ENCODE results near the gene CAMK2D. TPM values are rescaled to one million over a fixed set of nuclear protein-coding genes. Genes with fewer than 3 reads are reported as not detected.

The CAMK2D gene
- total RNA-seq, 2 experiments from 2014 or later = 104 to 120 TPM

DNA sequence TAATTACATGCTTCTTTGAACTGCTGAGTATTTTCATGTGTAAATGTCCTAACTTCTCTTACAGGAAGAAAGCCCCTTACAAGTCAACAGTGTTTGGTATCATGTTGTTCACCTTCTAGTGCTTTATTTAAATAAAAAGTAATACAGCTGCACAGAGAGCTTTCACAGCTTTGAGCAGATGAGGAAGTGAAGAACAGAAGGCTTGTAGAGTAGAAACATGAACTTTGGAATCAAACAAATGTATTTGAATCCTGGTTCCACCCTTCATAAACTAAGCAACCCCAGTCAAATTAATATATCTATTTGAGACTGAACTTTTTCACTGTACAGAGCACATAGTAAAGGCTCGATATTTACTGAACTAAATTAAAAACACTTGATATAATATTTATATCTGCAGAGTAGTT is 120.5 kb downstream of the CAMK2D start:
- peak overlapping the region; percentile 39 for H3K4me3 ChIP-seq (ENCODE audit: low read depth, low read length, poor library complexity, severe bottlenecking)
- peak overlapping the region; percentile 93 for H3K27ac ChIP-seq (ENCODE audit: low read depth, low read length, poor library complexity, severe bottlenecking)
- H3K4me1 ChIP-seq (ENCODE audit: insufficient read depth, low read length, poor library complexity, severe bottlenecking) = peaks cover 82% of the 10 kb centered on the region
- H3K9me3 ChIP-seq (ENCODE audit: low read length) = peaks cover 4% of the 10 kb centered on the region; the same call in 1 of the 2 replicates
- CTCF ChIA-PET (ENCODE audit: unreplicated experiment) = interaction anchor here (1.2 to 1.3 kb wide), 2 partner anchors 8 to 77 kb away, joined by 3 to 4 read pairs; no protein-coding TSS in a partner anchor
- H3K79me2 ChIP-seq (ENCODE audit: insufficient read depth, low read depth, low read length) = peaks cover 76% of the 10 kb centered on the region
- H3K36me3 ChIP-seq (ENCODE audit: insufficient read depth, low read length) = peaks cover 17% of the 10 kb centered on the region
- H3K9me2 ChIP-seq (ENCODE audit: insufficient read depth, low read length) = no peaks in the 10 kb centered on the region
- peak overlapping the region; percentile 74 for H3K4me2 ChIP-seq (ENCODE audit: low read length)
- POLR2A ChIA-PET = interaction anchor here (1.0 to 6.7 kb wide), 13 partner anchors 10 to 118 kb away, joined by 3 to 64 read pairs (median 5); no protein-coding TSS in a partner anchor
- intact Hi-C loops (cut with micrococcal nuclease; ENCODE audit: unreplicated experiment) = loop anchor here (1.0 kb wide), 2 partner anchors 76 to 94 kb away; no protein-coding TSS in a partner anchor
- no peaks in the 10 kb centered on the region for H4K20me1 ChIP-seq (ENCODE audit: insufficient read depth, low read length)
- no peak for TF ChIP-seq EZH2phosphoT487 (IDR thresholded peaks at IDR 0.05; ENCODE audit: borderline replicate concordance, low read depth, low read length)
- TF ChIP-seq, protein P1, sequence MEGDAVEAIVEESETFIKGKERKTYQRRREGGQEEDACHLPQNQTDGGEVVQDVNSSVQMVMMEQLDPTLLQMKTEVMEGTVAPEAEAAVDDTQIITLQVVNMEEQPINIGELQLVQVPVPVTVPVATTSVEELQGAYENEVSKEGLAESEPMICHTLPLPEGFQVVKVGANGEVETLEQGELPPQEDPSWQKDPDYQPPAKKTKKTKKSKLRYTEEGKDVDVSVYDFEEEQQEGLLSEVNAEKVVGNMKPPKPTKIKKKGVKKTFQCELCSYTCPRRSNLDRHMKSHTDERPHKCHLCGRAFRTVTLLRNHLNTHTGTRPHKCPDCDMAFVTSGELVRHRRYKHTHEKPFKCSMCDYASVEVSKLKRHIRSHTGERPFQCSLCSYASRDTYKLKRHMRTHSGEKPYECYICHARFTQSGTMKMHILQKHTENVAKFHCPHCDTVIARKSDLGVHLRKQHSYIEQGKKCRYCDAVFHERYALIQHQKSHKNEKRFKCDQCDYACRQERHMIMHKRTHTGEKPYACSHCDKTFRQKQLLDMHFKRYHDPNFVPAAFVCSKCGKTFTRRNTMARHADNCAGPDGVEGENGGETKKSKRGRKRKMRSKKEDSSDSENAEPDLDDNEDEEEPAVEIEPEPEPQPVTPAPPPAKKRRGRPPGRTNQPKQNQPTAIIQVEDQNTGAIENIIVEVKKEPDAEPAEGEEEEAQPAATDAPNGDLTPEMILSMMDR (conservative IDR thresholded peaks at IDR 0.05; ENCODE audit: low read length) = no peak
- DNase-seq (ENCODE audit: low spot score) = peak; percentile 87
- H2AFZ ChIP-seq (ENCODE audit: low read length) = no peak overlapping the region
- BruUV-seq (replicated peaks) = no TSS peak

- no peak overlapping the region for H2AFZ ChIP-seq (ENCODE audit: low read length)
- peaks cover 34% of the 10 kb centered on the region for H3K36me3 ChIP-seq (ENCODE audit: insufficient read depth, low read length)
- no TSS peak for BruUV-seq (replicated peaks)
- intact Hi-C loops (cut with micrococcal nuclease; ENCODE audit: unreplicated experiment) = loop anchor here (2.0 to 10.0 kb wide), 2 partner anchors 43 to 245 kb away; no protein-coding TSS in a partner anchor
- ChIA-PET CTCF (ENCODE audit: unreplicated experiment) (no interaction called here), POLR2A (interaction anchor here (0.7 to 6.7 kb wide), 8 partner anchors 24 to 125 kb away, joined by 3 to 91 read pairs (median 16); no protein-coding TSS in a partner anchor)
- peaks cover 95% of the 10 kb centered on the region for H3K4me1 ChIP-seq (ENCODE audit: insufficient read depth, low read length, poor library complexity, severe bottlenecking)
- no peak for TF ChIP-seq EZH2phosphoT487 (IDR thresholded peaks at IDR 0.05; ENCODE audit: borderline replicate concordance, low read depth, low read length)
- TF ChIP-seq, protein P1 (conservative IDR thresholded peaks at IDR 0.05; ENCODE audit: low read length) = no peak
- H3K9me2 ChIP-seq (ENCODE audit: insufficient read depth, low read length) = no peaks in the 10 kb centered on the region
- peak overlapping the region; percentile 93 for H3K27ac ChIP-seq (ENCODE audit: low read depth, low read length, poor library complexity, severe bottlenecking)
- H3K79me2 ChIP-seq (ENCODE audit: insufficient read depth, low read depth, low read length) = peaks cover 90% of the 10 kb centered on the region
- peaks cover 13% of the 10 kb centered on the region; the same call in 1 of the 2 replicates for H3K9me3 ChIP-seq (ENCODE audit: low read length)
- no peaks in the 10 kb centered on the region for H4K20me1 ChIP-seq (ENCODE audit: insufficient read depth, low read length)
- peak overlapping the region; percentile 39 for H3K4me3 ChIP-seq (ENCODE audit: low read depth, low read length, poor library complexity, severe bottlenecking)
- H3K4me2 ChIP-seq (ENCODE audit: low read length) = peak overlapping the region; percentile 74
- peak; percentile 43 for DNase-seq (ENCODE audit: low spot score)
Measured at GRCh38 chr4:113639326-113639725, 122.2 kb downstream of the CAMK2D start.

GRCh38 chr4:113638562-113638832 is 123.0 kb downstream of the CAMK2D start:
- intact Hi-C loops (cut with micrococcal nuclease; ENCODE audit: unreplicated experiment) = loop anchor here (2.0 to 10.0 kb wide), 2 partner anchors 44 to 244 kb away; no protein-coding TSS in a partner anchor
- Histone ChIP-seq H3K4me2 (ENCODE audit: low read length) (peak overlapping the region; percentile 74), H3K27ac (ENCODE audit: low read depth, low read length, poor library complexity, severe bottlenecking) (peak overlapping the region; percentile 93), H3K9me3 (ENCODE audit: low read length) (peaks cover 13% of the 10 kb centered on the region; the same call in 1 of the 2 replicates), H3K4me3 (ENCODE audit: low read depth, low read length, poor library complexity, severe bottlenecking) (peak overlapping the region; percentile 43), H3K9me2 (ENCODE audit: insufficient read depth, low read length) (no peaks in the 10 kb centered on the region), H3K4me1 (ENCODE audit: insufficient read depth, low read length, poor library complexity, severe bottlenecking) (peaks cover 88% of the 10 kb centered on the region), H4K20me1 (ENCODE audit: insufficient read depth, low read length) (no peaks in the 10 kb centered on the region), H2AFZ (ENCODE audit: low read length) (no peak overlapping the region), H3K79me2 (ENCODE audit: insufficient read depth, low read depth, low read length) (peaks cover 90% of the 10 kb centered on the region), H3K36me3 (ENCODE audit: insufficient read depth, low read length) (peaks cover 39% of the 10 kb centered on the region)
- POLR2A ChIA-PET = interaction anchor here (0.7 to 6.4 kb wide), 16 partner anchors 11 to 126 kb away, joined by 3 to 91 read pairs (median 4); no protein-coding TSS in a partner anchor
- DNase-seq (ENCODE audit: low spot score) = no peak
- CTCF ChIA-PET (ENCODE audit: unreplicated experiment) = interaction anchor here (1.2 kb wide), 1 partner anchor 71 kb away, joined by 3 read pairs; no protein-coding TSS in a partner anchor
- BruUV-seq (replicated peaks) = no TSS peak
- TF ChIP-seq, protein P1 (conservative IDR thresholded peaks at IDR 0.05; ENCODE audit: low read length) = no peak
- TF ChIP-seq EZH2phosphoT487 (IDR thresholded peaks at IDR 0.05; ENCODE audit: borderline replicate concordance, low read depth, low read length) = no peak

Data from OCI-LY7 (cell line).